ACHN (cell line): ENCODE data around the gene GPC5.
A peak's percentile ranks its signal among the peaks of the same experiment; 100 is the strongest.

Experiments
- DNase-seq: peaks from one replicate; pipeline ENCODE4 v3.0.0-alpha.2; 2015
- in situ Hi-C: cut with HindIII; loops from 2 replicates; pipeline ENCODE4 v1.10.0; 2017; ENCODE audit warnings: low sequenced_read_pairs, low pct_ligation_motif_present, low pct_unique_long_range_greater_than_20kb

The GPC5 gene

GRCh38 chr13:91567485-91568207 is 169.2 kb downstream of the GPC5 start:
- in situ Hi-C loops: no loop called here
- no peak for DNase-seq

DNA sequence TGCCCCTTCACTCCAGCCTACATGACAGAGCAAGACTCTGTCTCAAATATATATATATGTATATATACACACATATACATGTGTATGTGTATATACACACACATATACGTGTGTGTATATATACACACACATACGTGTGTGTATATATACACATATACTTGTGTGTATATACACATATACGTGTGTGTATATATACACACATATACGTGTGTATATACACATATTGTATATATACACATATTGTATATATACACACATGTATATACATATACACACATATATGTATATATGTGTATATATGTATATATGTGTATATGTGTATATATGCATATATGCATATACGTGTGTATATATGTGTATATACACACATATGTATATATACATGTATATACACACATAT is 173.3 kb downstream of the GPC5 start:
- in situ Hi-C loops: no loop called here

GRCh38 chr13:91572439-91572838 is 174.0 kb downstream of the GPC5 start:
- DNase-seq: no peak
- in situ Hi-C loops: no loop called here

More for the DNA sequence above, 173.3 kb downstream of the GPC5 start:
- DNase-seq: no peak

GRCh38 chr13:91572944-91573598 is 174.7 kb downstream of the GPC5 start:
- in situ Hi-C loops: no loop called here

GRCh38 chr13:91574766-91575165 is 176.3 kb downstream of the GPC5 start:
- in situ Hi-C loops: no loop called here
- DNase-seq: no peak

More at GRCh38 chr13:91572944-91573598, 174.7 kb downstream of the GPC5 start:
- DNase-seq: no peak

DNA sequence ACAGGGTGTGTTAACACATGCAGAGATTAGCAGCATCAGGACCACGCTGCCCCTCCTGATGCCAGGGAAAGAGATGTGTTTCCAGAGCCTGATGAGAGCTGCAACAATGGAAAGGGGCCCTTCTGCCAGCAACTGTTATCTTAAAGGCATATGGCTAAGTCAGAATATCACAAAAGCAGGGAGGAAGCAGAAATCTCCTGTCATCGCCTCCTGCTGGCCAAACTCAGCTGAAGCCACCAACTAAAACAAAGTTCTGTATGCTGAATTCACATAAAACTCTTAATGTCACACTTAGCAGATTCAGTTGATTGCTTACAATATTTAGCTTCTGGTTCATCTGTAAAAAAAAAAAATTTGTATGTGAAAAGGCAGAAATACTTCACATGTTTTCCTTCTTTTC is 178.2 kb downstream of the GPC5 start:
- in situ Hi-C loops: no loop called here
- peak; percentile 4 for DNase-seq

- in situ Hi-C loops: no loop called here
- DNase-seq: no peak
These were observed 180.9 kb downstream of the GPC5 start for GRCh38 chr13:91579320-91579719.

DNA sequence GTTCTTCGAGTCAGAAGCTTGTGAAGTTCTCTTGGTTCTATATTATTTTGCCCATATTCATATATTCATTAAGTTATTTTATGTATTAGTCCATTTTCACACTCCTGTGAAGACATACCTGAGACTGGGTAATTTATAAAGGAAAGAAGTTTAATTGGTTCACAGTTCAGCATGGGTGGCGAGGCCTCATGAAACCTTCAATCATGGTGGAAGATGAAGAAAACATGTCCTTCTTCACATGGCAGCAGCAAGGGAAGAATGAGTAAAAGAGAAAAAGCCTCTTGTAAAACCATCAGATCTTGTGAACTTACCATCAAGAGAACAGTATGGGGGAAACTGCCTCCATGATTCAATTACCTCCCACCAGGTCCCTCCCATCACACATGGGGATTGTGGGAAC is 182.3 kb downstream of the GPC5 start:
- no peak for DNase-seq
- in situ Hi-C loops: no loop called here

- DNase-seq: no peak
- in situ Hi-C loops: no loop called here
These were observed 188.2 kb downstream of the GPC5 start for GRCh38 chr13:91586609-91587008.

GRCh38 chr13:91588541-91588940 is 190.1 kb downstream of the GPC5 start:
- no peak for DNase-seq
- in situ Hi-C loops: no loop called here

DNA sequence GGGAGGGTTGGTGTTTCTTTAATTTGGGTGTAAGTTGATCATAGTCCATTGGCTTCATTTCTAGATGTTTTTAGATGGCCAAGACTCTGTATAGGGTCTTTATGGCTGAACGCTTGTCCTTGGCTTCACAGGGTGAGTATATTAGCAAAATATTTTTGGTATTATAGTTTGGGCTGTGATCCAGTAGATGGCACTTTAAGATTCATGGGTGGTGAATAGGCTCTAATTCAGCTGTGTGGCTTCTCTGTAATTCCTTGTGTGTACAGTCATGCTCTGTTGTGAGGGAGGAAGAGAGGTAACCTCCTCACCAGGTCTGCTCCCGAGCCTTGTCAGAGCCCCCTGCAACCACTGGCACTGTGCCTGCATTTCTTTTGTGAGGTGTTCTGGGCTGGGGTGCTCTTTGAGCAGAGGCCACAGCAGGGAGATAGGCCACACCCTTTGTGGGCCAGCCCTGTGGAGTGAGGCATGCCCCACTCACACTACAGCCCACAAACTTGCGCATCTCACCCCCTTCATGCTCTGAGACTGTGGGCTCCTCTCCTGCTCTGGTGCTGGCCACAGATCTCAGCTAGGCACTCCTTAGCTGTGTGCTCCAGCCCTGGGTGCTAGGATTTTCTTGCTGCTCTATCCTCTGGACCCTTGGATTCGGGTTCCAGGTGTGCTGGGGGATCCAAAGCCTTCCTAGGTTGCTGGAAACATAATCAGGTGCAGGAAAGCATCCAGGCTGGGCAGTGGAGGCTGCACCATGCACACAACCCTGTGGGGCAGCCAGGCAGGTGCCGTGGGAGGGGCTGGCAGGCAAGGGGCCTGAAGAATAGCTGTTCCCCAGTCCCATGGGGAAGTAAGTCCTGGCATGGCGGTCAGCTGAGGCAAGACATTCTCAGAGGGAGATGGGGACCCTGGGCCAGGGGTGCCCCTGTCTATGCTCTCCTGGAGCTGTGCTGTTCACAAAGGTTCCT is 193.9 kb downstream of the GPC5 start:
- in situ Hi-C loops: no loop called here

GRCh38 chr13:91593456-91593855 is 195.0 kb downstream of the GPC5 start:
- in situ Hi-C loops: no loop called here
- no peak for DNase-seq

More for the DNA sequence above, 193.9 kb downstream of the GPC5 start:
- DNase-seq: no peak

DNA sequence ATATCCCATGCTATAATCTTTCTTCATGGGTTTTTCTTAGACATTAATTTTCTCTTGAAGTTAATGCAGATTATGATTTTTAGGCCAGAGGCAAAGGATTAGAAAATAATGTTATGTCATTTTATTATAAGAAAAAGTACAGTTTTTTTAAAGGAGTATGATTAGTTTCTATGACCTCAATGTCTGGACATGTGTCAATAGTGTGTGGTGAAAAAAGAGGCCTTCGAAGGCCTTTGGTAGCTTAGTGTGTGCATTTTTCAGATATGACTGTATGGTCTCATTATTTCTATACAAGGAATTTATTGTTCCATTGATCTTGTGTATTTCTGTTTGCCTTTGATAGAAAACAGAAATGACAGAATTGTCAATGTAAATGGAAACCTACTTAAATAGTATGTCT is 195.6 kb downstream of the GPC5 start:
- no peak for DNase-seq
- in situ Hi-C loops: no loop called here

DNA sequence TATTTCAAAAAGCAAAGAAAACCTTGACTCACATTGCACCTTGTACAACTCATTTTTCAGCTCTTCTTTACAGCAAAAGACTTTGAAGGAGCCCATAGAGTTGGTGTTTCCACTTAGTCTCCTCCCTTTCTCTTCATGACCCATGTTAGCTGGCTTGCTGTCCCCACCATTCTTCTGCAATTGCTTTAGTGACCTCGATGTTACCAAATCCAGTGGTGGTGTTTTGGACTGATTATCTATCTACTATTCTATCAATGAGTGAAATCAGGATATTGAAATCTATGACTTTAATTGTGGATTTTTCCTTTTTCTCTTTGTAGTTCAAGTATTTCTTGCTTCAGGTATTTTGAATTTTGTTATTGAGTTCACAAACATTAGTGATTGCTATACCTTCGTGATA is 197.3 kb downstream of the GPC5 start:
- no peak for DNase-seq
- in situ Hi-C loops: no loop called here

DNA sequence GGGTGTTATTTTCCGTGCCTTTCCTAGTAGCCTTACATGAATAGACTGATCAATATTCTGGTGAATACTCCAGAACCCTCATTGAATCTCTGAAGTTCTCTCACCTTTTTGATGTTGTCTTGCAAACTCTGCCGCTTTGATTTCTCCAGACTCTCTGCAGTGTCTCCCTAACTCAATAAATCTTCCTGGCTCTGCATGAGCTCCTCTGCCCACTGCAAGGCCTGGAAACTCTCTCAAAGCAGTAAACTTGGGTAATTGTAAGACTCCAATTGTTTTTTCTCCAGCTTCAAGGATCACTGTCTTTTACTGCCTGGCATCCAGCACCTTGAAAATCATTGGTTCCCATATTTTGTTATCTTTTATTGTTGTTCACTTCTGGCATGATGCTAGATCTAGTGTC is 198.4 kb downstream of the GPC5 start:
- in situ Hi-C loops: no loop called here
- no peak for DNase-seq

GRCh38 chr13:91598655-91599054 is 200.2 kb downstream of the GPC5 start:
- no peak for DNase-seq
- in situ Hi-C loops: no loop called here

DNA sequence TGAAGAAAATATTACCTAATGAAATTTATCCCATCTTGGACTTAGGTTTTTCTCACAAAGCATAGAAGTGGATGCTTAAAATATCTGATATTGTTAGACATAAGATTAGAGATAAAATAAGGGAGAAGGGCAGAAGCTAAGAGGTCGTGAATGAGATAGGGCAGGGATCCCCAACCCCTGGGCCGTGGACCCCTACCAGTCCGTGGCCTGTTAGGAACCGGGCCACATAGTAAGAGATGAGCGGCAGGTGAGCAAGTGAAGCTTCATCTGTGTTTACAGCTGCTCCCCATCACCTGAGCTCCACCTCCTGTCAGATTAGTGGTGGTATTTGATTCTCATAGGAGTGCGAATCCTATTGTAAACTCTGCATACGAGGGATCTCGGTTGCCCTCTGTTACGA is 202.9 kb downstream of the GPC5 start:
- in situ Hi-C loops: no loop called here
- no peak for DNase-seq

DNA sequence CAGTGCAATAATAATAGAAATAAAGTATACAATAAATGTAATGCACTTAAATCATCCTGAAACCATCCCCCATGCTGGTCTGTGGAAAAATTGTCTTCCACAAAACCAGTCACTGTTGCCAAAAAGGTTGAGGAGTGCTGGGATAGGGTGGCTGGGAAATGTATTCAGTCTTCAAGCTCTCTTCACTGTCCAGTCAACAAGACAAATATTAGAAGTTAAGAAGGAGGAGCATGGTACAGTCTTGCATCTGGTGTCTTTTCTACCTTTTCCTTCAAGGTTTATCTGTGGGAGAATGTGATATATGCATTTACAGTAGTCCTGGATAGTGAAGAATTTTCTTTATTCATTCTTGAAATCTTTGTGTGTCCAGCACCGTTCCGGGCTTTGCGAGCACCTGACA is 203.4 kb downstream of the GPC5 start:
- in situ Hi-C loops: no loop called here

DNA sequence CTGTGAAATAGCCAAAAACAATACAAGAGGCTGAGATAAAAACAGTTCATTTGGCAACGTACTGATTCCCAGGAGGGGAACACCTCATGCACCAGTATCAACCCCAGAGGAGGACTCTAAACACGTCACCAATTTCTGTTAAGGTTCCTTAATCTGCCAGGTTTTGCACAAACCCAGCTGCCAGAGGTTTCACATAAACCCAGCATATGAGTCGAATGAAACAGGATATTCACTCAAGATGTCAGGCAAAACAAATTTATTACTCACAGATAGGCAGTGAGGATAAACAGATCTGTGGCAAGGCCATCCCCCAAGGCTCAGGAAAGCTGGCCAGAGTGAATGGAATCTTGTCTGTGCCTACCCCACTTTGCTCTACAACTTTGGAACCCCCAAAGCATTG is 210.9 kb downstream of the GPC5 start:
- no peak for DNase-seq
- in situ Hi-C loops: no loop called here

More for the DNA sequence above, 203.4 kb downstream of the GPC5 start:
- DNase-seq: no peak
